NCI-H2171 (cell line): ENCODE data around the gene FGF12.
A peak's percentile ranks its signal among the peaks of the same experiment; 100 is the strongest.

Experiments
- DNase-seq: peaks from one replicate; lab custom pipeline; 2025; lab: John Stamatoyannopoulos, UW

Gene FGF12

GRCh38 chr3:192260116-192261010, 467.0 kb downstream of the FGF12 start:
- no peak for DNase-seq

DNA sequence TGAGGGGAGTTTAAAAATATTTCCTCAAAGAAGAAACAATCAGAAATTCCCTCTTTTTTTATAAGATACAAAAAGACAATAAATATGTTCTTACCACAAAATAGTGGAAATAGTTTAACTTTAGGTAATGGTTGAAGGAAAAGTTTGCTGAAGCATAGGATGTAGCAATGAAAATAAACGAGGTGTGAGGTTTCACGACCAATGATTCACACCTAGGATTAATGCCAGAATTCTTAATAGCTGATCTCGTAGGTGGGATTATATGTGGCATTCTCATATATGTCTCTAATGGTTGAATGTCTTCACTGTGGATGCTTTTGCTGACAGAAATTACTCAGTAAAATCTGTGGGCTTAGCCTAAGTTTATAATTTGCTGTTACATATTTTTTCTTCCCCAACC, 467.7 kb downstream of the FGF12 start:
- no peak for DNase-seq

DNA sequence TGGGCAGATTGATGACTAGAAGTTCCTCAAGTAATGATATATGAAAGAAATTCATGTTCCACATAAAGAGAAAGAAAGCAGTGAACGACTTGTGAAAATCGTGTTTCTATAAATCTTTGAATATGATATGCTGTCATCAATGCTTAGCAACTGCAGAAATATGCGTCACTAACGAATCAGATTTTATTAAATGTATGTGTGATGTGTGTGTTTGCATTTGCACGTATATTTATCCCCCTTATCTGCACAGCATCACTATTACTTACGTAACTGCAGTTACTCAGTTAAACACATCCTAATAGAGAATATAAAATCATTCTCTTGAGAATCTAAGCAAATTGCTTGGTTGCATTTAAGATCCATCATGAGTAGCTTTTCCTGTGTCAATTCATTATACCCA, 468.6 kb downstream of the FGF12 start:
- DNase-seq, result no peak

DNA sequence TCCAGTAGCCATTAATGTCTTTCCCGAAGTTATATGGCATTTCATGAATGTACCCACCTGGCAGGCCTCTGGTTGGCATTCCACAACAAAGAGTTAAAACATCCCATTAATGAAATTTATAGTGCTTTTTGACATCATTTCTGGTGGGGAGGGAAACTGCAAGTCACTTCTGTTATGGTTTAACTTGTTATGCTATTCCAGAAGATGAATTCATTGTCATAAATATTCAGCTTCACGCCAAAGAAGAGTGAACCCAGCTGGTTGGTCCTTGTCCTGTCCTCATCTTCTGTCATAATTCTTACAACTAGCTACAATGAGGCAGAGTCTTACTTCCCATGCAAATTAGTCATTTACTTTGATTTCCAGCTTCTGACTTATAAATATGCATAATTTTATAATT, 471.5 kb downstream of the FGF12 start:
- DNase-seq, result no peak

DNA sequence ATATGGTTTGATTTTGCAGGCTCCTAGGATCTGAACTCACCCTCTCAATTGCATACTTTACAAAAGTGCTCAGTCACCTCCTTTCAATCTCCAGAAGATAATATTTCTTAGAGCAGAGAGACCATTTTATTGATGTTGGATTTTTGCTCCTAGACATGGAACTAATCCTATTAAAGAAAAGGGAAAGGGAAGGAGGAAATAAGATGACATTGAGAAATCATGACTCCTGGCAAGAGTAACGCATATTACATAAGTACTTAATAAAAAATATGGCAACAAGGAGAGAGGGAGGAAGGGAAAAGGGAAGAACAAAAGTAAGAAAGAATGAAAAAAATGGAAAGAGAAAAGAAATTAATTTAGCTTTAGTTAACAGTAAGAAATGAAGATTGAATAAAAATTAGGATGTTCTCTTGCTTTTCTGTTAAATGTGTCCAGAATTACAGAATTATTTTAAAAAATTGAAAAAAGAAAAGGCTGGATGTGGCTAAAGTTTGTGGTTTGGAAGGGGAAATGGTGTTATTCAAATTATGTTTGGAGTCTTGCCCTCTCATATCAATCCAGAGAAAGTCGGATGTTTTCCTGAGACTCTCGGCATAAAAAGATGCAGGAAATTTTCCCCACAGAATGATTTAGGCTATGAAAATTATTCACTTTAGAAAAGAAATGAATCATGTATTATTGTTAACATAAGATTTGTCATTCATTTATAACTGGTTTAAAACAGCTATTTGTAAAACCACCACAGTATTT, 474.0 kb downstream of the FGF12 start:
- DNase-seq, result no peak

DNA sequence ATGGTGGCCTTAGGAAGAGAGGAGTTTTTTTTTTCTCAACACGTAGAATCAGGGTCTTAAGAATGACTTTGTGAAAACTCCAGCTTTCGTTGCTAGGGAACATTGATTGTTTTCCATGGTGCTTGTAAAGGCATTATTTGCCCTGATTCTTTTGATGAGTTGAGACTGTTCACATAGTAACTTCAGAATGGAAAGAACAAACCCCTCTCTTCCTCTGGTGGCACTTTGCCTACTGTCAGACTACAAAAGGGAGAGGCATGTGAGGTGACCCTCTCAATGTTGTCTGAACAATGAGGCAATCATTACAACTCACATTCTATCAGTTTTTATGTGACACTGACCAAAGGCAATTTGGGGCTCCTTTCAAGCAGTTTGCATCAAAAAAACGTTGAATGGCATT, 477.8 kb downstream of the FGF12 start:
- no peak for DNase-seq

DNA sequence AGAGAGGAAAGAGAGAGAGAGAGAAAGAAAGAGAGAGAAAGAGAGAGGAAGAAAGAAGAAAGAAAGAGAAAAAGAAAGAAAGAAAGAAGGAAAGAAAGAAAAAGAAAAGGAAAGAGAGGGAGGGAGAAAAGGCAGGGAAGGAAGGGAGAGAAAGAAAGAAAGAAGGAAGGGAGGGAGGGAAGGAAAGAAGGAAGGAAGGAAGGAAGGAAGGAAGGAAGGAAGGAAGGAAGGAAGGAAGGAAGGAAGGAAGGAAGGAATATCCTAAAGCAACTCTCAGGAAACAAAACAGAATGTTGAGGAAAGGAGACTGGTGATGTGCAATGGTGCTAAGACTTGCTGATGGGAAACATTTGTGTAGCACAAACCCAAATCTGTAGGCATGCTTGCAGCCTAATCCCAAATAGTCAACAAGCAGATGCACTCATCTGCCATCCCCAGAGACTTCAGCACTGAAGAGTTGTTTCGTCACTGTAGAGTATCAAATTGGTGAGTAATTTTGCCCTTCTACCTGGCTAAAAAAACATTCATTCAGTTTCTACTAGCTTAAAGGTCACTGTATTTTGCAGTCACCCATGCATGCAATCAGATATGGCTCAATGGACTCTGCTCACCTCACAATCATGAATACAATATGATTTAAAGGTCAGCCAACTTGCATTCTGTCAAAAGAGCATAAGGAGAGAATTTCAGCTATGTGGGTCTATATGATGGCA, 480.3 kb downstream of the FGF12 start:
- peak; percentile 55 for DNase-seq

- DNase-seq, result no peak
Measured at GRCh38 chr3:192244591-192244990, 482.8 kb downstream of the FGF12 start.

- peak; percentile 67 for DNase-seq
Measured at GRCh38 chr3:192239956-192240355, 487.4 kb downstream of the FGF12 start.

DNA sequence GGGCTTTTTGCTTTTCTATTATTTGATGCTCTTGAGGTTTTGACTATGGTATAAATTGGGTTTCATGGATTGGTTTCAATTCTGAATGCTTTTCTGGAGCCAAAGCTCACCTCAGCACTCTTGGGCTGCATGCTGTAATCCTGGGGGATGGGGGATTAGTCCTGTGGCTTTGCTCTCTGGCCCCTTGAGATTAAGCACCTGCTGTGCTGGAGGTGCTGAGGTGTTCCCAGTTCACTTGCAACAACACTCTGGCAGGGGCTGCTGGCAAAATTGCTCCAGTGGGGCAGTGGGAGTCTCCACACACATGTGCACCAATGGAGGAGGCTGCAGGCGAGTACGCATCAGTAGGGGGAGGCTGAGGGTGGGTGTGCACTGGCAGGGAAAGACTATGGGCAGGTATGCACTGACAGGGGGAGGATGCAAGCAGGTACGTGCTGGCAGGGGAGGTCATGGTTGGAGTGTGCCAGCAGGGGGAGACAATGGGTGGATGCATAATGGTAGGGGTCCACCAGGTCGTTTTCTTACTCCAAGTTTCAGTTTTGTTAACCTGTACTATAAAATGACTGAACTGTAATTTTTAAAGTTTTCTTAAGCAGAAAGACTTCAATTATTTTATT, 489.2 kb downstream of the FGF12 start:
- DNase-seq, result no peak

- DNase-seq, result no peak
Measured at GRCh38 chr3:192229866-192230265, 497.5 kb downstream of the FGF12 start.

DNA sequence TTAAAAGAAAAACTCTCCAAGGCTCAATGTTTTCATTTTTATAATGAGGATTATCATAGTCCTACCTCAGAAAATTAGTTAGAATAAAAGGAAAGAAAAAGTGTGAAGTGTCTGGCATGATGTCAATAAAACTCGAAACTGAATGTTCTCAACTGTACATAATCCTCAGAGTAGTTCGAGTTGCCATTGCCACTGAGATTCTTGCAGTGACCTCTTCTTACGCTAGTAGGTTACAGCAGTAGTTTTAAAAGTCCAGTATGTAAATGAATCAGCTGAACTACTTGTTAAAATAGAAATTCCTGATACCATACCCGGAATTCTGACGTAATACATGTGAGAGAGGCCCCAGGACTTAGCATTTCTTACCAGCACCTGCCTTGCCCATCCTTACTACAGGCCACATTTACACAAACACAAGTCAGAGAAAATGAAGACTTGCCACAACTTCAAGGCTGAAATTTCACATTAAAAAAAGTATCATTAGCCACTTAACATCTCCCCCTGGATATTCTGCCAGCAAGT, 502.6 kb downstream of the FGF12 start:
- DNase-seq, result no peak

GRCh38 chr3:192223815-192224214, 503.5 kb downstream of the FGF12 start:
- no peak for DNase-seq

GRCh38 chr3:192220915-192221314, 506.4 kb downstream of the FGF12 start:
- no peak for DNase-seq

- DNase-seq, result no peak
Measured at GRCh38 chr3:192219926-192220325, 507.4 kb downstream of the FGF12 start.

GRCh38 chr3:192216067-192216466, 511.3 kb downstream of the FGF12 start:
- no peak for DNase-seq

DNA sequence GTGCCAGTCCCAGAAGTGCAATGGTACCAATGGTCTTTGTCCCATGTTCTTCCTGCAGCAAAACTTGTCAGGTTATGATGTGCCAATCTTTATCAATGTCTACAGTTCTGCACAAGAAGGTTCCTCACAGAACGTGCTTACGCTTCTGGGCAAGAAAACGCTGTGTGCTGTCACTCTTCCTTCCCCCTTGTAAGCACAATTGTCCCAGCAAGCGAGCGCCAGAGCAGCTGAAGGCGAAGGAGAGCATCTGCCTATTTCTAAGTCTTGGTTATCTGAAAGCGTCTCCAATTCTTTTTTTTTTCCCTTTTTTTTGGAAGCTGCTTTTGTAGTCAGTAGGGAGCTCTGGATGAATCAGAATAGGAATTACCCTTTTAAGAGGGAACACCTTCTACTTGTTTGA, 514.4 kb downstream of the FGF12 start:
- DNase-seq, result no peak

- no peak for DNase-seq
Measured at GRCh38 chr3:192212335-192212734, 515.0 kb downstream of the FGF12 start.

GRCh38 chr3:192207651-192208050, 519.7 kb downstream of the FGF12 start:
- no peak for DNase-seq

- DNase-seq, result no peak
Measured at GRCh38 chr3:192207239-192207638, 520.1 kb downstream of the FGF12 start.

DNA sequence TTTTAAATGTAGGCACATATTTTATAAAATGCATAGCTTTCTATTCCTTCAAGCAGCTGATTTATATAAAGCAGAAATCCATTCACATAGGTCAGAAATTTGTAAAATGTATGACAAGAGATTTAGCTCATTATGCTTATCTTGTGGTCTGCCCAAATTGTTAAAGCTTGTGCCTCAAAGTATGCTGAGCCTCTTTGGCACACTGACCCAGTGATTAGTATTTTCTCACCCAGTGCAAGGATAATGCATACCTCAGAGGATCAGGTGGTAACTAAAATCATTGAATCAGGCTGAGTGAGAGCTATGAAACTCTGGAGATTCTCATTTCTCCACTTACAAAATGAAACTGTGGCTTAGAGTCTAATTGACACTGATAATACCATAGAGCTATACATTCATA, 533.3 kb downstream of the FGF12 start:
- DNase-seq, result no peak
